LNCaP clone FGC (cell line): ENCODE data around the gene REV3L.

ENCODE experiments used
- DNase-seq: peaks from one replicate; pipeline ENCODE4 v3.0.0-alpha.2; 2011; ENCODE audit warnings: low read depth
- H3K4me3 ChIP-seq: 2 replicates; pipeline ENCODE4 v1.5.1; 2011; ENCODE audit warnings: mild to moderate bottlenecking, low read depth, low read length, control low read depth
- CTCF ChIP-seq: IDR thresholded peaks from 2 replicates; pipeline ENCODE4 v1.5.1; 2012; ENCODE audit warnings: mild to moderate bottlenecking; ENCODE audit not compliant: control insufficient read depth, insufficient read depth; ENCODE audit errors: extremely low read depth

The REV3L gene

DNA sequence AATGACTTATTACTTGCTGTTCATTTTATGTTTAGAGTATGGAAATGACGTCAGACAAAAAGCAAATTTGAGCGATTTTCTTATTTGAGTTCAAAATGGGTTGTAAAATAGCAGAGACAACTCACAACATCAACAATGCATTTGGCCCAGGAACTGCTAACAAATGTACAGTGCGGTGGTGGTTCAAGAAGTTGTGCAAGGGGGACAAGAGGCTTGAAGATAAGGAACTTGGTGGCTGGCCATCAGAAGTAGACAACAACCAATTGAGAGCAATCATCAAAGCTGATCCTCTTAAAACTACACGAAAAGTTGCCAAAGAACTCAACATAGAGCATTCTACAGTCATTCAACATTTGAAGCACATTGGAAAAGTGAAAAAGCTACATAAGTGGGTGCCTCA lies 43.8 kb downstream of the REV3L start:
- DNase-seq: no peak
- no peak overlapping the region for H3K4me3 ChIP-seq
- no peak for TF ChIP-seq CTCF

- no peak for DNase-seq
- no peak for TF ChIP-seq CTCF
- H3K4me3 ChIP-seq: no peak overlapping the region
Observed at GRCh38 chr6:111437573-111437972, 45.4 kb downstream of the REV3L start.

DNA sequence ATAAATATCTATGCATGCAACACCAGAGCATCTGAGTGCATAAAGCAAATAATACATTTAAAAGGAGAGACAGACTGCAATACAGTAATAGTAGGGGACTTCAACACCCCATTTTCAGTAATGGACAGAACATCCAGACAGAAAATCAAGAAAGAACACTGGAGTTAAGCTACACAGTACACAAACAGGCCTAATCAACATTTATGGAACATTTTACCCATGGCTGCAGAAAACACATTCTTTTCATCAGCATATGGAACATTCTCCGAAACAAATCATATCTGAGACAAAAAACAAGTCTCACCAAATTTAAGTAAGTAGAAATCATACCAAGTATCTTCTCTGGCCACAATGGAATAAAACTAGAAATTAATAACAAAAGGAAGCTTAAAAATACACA lies 50.5 kb downstream of the REV3L start:
- no peak overlapping the region for H3K4me3 ChIP-seq
- DNase-seq: no peak
- no peak for TF ChIP-seq CTCF

DNA sequence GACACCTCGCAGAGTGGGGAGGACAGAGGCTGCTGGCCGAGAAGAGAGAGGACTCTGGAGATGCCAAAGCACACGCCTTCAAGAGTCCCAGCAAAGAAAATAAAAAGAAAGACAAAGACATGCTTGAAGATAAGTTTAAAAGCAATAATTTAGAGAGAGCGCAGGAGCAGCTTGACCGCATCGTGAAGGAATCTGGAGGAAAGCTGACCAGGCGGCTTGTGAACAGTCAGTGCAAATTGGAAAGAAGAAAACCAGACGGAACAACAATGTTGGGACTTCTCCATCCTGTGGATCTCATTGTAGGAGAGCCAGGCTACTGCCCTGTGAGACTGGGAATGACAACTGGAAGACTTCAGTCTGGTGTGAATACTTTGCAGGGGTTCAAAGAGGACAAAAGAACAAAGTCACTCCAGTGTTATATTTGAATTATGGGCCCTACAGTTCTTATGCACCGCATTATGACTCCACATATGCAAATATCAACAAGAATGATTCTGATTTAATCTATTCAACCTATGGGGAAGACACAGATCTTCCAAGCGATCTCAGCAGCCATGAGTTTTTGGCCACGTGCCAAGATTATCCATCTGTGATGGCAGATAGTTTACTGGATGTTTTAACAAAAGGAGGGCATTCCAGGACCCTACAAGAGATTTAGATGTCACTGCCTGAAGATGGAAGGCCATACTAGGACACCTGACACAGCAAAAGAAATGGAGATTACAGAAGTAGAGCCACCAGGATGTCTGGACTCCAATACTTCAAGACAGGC lies 52.2 kb downstream of the REV3L start:
- no peak for TF ChIP-seq CTCF
- DNase-seq: no peak
- no peak overlapping the region for H3K4me3 ChIP-seq

GRCh38 chr6:111429571-111429970 lies 53.4 kb downstream of the REV3L start:
- no peak overlapping the region for H3K4me3 ChIP-seq
- TF ChIP-seq CTCF: no peak
- DNase-seq: no peak

DNA sequence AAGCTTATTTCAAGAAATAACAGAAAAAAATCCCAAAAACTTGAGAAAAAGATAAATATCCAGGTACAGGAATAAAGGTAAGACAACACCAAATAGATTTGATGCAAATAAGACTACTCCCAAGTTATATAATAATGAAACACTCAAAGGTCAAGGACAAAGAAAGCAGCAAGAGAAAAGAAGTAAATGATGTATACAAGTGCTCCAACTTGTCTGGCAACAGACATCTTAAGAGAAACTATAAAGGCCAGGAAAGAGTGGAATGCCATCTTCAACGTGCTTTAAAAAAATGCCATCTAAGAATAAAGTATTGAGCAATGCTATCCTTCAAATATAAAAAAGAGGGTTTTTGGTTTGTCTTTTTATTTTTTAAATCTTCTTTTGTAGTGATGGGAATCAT lies 54.2 kb downstream of the REV3L start:
- H3K4me3 ChIP-seq: no peak overlapping the region
- no peak for DNase-seq
- no peak for TF ChIP-seq CTCF
